Activated T-helper 1 cell treated with anti-CD3 and anti-CD28 coated beads, Interleukin-12 subunit alpha, Interleukin-12 subunit beta, Interleukin-2, Interleukin-4 antibody, amounts not matched to agents 30 ng/mL and 10 ng/mL and 1 ng/mL, durations not matched to agents 14 hours and 24 hours and 36 hours (primary cell): ENCODE measurements around the gene LRTM1. TPM values are rescaled to one million over a fixed set of nuclear protein-coding genes. Genes with fewer than 3 reads are reported as not detected.

ENCODE experiments used
- DNase-seq: peaks from one replicate; pipeline ENCODE4 v3.0.0; 2021; ENCODE audit warnings: low spot score
- H3K27ac Mint-ChIP-seq: one replicate; pipeline ENCODE4 v1.8.0; 2021; ENCODE audit warnings: mild to moderate bottlenecking, mixed read lengths
- H3K27me3 Mint-ChIP-seq: one replicate; pipeline ENCODE4 v1.8.0; 2022; ENCODE audit warnings: mild to moderate bottlenecking, moderate library complexity, mixed read lengths; ENCODE audit not compliant: insufficient read depth
- H3K36me3 Mint-ChIP-seq: one replicate; pipeline ENCODE4 v1.8.0; 2021; ENCODE audit warnings: low read depth, mixed read lengths
- H3K4me1 Mint-ChIP-seq: one replicate; pipeline ENCODE4 v1.8.0; 2021; ENCODE audit warnings: low read depth, mixed read lengths
- H3K4me3 Mint-ChIP-seq: one replicate; pipeline ENCODE4 v1.8.0; 2021; ENCODE audit warnings: mild to moderate bottlenecking, moderate library complexity, mixed read lengths
- H3K9me3 Mint-ChIP-seq: one replicate; pipeline ENCODE4 v1.8.0; 2021; ENCODE audit warnings: mixed read lengths
- intact Hi-C: fragments of 100-400 bp; cut with micrococcal nuclease; formaldehyde crosslinking; loops from one replicate; pipeline ENCODE4 v1.15.1; 2024
- total RNA-seq: library from RNA; stranded (reverse); gene quantifications from 2 replicates; pipeline ENCODE4 v1.2.3, GENCODE V29; 2022

Gene LRTM1
- total RNA-seq, 1 donor from 2014 or later = not detected

DNA sequence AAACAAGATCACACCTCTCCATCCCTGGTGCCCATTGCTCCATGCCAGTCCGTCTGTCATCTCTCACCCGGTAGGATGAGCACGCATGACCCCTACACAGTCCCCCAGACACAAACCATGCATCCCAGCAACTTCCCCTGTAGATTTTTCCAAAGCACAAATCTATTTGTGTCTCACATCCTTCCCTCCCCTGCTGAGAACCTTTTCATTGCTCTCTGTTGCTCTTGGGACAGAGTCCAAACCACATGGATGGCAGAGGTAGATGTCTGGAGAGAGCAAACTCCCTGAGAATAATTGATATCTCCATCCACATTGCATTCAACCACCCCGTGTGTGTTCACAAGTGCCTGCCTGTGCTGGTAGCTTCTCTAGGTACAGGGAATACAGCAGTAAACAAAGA is 29.9 kb upstream of the LRTM1 start:
- intact Hi-C loops = no loop called here
- H3K36me3 Mint-ChIP-seq = no peaks in the 10 kb centered on the region
- H3K27ac Mint-ChIP-seq = no peak overlapping the region
- DNase-seq = no peak
- H3K4me3 Mint-ChIP-seq = no peak overlapping the region
- no peaks in the 10 kb centered on the region for H3K4me1 Mint-ChIP-seq
- H3K27me3 Mint-ChIP-seq = no peaks in the 10 kb centered on the region
- H3K9me3 Mint-ChIP-seq = no peaks in the 10 kb centered on the region

DNA sequence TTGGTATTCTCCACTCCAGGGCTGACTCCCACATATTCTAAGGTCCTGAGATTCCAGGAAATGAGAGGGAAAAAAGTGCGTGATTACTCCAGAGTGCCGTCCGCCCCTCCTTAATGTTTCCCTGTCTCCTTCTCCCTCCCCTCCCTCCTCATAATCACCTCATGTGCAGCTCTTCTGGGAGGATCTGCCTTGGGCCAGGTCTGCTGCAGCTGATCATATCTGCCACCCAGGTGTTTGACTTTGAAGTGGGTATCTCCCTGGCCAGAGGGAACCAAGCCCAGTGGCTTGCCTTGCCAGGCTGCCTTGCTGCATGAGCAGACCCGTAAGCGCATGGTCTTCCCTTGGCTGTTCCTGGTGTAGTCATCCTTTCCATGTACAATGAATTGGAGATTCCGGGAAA is 28.1 kb upstream of the LRTM1 start:
- Mint-ChIP-seq H3K36me3 (no peaks in the 10 kb centered on the region), H3K4me1 (no peaks in the 10 kb centered on the region), H3K4me3 (no peak overlapping the region), H3K9me3 (no peaks in the 10 kb centered on the region), H3K27me3 (no peaks in the 10 kb centered on the region), H3K27ac (no peak overlapping the region)
- no peak for DNase-seq
- intact Hi-C loops = no loop called here

DNA sequence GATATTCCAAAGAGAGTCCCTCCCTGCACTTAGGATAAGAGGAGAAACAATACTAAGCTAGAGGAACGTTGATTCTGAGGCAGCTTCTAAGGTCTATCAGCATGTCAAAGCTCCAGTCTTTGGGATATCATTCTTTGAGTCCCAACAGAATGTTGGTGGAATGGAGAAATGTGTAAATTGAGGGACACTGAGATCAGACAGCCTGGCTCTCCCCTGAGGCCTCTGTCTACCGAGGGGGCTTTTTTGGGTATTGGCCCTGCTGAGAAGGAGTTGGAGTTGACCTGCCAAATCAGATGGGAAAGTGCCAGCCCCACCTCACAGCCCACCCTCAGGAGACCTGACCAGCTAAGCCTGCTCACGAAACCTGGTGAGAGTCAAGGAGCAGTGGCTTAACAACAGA is 27.6 kb upstream of the LRTM1 start:
- Mint-ChIP-seq H3K4me3 (no peak overlapping the region), H3K4me1 (no peaks in the 10 kb centered on the region), H3K27ac (no peak overlapping the region), H3K36me3 (no peaks in the 10 kb centered on the region), H3K9me3 (no peaks in the 10 kb centered on the region), H3K27me3 (no peaks in the 10 kb centered on the region)
- intact Hi-C loops = no loop called here
- no peak for DNase-seq

DNA sequence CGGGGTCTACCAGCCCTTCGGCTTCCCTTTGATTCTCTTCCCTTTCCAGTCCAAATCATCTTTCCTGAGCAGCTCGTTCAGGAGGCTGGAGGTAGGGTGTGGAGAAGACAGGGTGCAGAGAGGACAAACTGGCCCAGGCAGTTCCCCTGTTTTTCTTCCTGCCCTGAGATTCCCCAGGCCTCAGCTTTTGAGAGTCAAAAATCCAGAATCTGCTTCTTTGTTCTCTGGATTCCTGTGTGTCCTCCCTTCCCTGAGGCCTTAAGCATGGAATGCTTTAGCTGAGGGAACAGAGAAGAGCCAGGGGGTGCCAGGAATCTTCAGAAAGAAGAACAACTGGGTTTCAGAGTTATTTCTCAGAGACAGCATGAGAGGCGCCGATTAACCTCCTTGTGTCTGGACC is 26.7 kb upstream of the LRTM1 start:
- DNase-seq = no peak
- Mint-ChIP-seq H3K4me1 (no peaks in the 10 kb centered on the region), H3K27ac (no peak overlapping the region), H3K27me3 (no peaks in the 10 kb centered on the region), H3K36me3 (no peaks in the 10 kb centered on the region), H3K4me3 (no peak overlapping the region), H3K9me3 (no peaks in the 10 kb centered on the region)
- intact Hi-C loops = no loop called here

DNA sequence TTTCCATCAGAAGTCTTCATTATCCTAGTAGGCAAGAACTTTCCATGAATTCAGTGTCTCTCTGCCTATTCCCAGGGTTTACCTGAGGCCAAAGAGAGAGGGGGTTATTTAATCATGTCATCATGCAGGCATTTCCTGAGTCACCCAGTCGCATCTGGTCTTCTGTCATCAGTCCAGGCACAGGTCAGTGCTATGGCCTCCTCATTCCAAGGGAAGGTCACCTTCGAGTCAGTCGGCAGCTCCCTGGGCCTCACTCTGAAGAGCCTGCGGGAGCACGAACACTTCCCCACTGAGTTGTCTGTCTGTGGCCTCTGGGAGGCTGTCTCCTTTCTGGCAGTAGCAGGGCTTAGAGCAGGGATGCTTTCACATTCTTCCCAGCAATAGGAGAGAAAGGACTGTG is 26.2 kb upstream of the LRTM1 start:
- Mint-ChIP-seq H3K4me3 (no peak overlapping the region), H3K27me3 (no peaks in the 10 kb centered on the region), H3K4me1 (no peaks in the 10 kb centered on the region), H3K9me3 (no peaks in the 10 kb centered on the region), H3K27ac (no peak overlapping the region), H3K36me3 (no peaks in the 10 kb centered on the region)
- intact Hi-C loops = no loop called here
- DNase-seq = no peak

DNA sequence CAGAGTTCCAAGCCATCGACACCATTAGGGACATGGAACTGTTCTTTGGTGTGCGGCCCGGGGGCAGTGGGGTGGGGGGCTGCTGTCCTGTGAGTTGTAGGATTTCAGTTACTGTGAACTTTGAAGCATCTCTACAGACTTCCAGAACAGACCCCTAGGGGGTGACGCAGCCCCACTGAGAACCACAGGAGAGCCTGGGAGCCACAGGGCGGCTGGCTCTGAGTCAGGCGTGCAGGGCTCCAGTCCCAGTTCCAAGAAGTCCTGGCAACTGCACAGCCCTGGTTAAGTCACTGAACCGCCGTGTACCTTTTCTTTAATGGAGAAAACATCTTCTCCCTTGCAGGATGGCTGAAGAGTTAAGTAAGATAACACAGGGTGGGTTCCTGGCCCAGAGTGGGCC is 23.5 kb upstream of the LRTM1 start:
- intact Hi-C loops = no loop called here
- no peak for DNase-seq
- no peaks in the 10 kb centered on the region for H3K27me3 Mint-ChIP-seq
- H3K36me3 Mint-ChIP-seq = no peaks in the 10 kb centered on the region
- H3K9me3 Mint-ChIP-seq = no peaks in the 10 kb centered on the region
- no peak overlapping the region for H3K27ac Mint-ChIP-seq
- H3K4me1 Mint-ChIP-seq = no peaks in the 10 kb centered on the region
- no peak overlapping the region for H3K4me3 Mint-ChIP-seq

DNA sequence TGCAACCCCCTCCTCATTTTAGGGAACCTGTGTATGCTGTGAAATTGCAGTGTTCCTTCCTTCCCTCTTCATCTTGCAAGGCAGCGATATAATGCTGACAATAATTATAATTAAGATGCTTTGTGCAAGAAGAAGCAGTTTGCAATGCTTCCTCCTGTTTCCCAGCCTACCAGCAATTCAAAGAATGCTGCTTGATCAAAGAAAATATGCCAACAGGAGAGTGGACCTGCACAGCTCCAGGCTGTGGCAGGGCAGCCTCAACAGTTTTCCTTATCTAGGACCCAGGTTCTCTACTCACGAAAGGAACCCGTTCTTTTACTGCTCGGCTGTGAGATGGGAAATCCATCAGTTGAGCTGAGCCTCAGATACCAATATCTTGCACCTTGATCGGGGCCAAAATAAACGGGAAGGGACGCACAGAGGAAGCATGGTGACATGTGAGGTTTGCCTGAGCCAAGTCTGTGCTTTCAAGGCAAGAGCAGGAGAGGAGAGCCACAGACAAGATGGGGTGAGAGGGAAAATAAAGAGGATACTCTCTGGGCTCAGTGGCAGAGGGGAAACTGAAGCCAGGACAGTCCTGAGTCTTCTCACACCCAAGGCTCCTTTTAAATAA is 22.6 kb upstream of the LRTM1 start:
- Mint-ChIP-seq H3K9me3 (no peaks in the 10 kb centered on the region), H3K36me3 (no peaks in the 10 kb centered on the region), H3K4me3 (no peak overlapping the region), H3K4me1 (no peaks in the 10 kb centered on the region), H3K27ac (no peak overlapping the region), H3K27me3 (no peaks in the 10 kb centered on the region)
- DNase-seq = no peak
- intact Hi-C loops = no loop called here

DNA sequence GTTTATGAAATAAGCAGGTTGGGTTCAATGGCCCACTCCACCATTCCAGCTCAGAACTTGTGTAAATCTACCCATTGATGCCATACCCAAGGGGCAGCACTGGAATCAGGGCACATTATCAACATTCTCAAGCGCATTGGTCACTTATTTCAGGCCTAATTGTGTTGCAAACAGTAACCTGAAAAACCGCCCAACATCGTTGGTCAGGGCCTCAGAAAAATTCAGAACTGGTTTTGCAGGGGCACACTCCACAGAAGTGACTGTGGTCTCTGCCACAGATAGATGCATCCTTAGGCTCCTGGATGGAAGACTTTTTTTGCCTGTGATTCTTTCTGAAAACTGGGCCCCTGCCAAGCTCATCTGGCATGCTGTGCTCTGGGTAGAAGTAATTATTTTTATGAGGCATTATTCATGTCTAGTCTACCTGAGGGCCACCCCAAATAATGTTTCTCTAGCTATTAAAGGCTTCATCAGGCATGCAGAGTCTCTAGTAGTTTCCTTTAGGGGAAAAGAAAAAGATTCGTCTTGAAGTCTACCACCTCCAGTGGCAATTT is 21.7 kb upstream of the LRTM1 start:
- H3K4me3 Mint-ChIP-seq = no peak overlapping the region
- no peaks in the 10 kb centered on the region for H3K9me3 Mint-ChIP-seq
- intact Hi-C loops = no loop called here
- H3K27ac Mint-ChIP-seq = no peak overlapping the region
- no peaks in the 10 kb centered on the region for H3K36me3 Mint-ChIP-seq
- H3K4me1 Mint-ChIP-seq = no peaks in the 10 kb centered on the region
- no peak for DNase-seq
- H3K27me3 Mint-ChIP-seq = no peaks in the 10 kb centered on the region

DNA sequence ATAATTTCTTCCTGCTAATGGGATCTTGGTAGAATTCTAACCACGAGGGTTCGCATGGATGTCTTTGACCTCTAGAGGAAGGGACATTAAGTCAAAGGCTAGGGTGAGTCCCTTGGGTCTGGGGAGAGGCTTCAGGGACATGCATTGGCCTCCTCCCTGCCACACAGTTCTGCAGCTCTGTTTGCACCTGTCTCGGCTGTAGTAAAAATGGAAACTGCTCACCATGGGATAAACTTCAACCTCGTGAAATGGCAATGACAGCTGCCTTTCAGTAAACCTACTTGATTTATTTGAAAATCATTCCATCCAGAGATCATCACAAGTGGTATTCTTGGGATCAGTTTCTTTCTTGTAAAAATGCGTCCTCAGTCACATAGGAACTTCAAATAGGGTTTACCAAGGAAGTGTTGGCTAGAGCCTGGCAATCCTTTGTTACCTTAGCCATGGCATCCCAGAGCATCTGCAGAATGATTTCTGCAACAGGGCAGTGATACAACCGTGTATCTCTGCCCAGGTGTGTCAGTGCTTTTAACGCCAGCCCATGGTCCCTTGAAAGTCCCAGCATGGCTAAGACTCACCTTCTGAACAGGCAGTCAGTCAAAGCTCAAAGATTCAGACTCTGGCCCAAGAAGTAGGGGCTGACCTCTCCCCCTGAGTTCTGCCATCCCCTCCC is 14.0 kb upstream of the LRTM1 start:
- Mint-ChIP-seq H3K27ac (no peak overlapping the region), H3K36me3 (no peaks in the 10 kb centered on the region), H3K27me3 (no peaks in the 10 kb centered on the region), H3K4me1 (no peaks in the 10 kb centered on the region), H3K4me3 (no peak overlapping the region), H3K9me3 (no peaks in the 10 kb centered on the region)
- DNase-seq = no peak
- intact Hi-C loops = no loop called here

DNA sequence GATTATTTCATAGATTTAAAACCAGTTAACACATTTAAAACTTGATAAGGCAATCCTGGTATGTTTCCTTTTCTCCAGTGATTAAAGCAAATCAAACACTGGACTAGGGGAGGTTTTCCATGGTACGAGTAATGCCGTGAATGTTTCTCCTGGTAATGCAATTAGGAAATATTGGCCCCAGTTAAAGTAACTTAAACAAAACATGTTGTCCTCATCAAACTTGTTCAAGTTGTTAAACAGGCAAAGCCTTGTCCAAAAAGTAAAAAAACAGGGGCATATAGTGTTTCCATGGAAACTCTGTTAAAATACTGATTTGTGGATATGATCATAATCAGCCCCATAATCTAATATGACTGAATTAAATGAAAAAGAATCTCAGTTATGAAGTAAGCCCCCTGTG is 13.1 kb upstream of the LRTM1 start:
- H3K27ac Mint-ChIP-seq = no peak overlapping the region
- H3K36me3 Mint-ChIP-seq = no peaks in the 10 kb centered on the region
- no peaks in the 10 kb centered on the region for H3K4me1 Mint-ChIP-seq
- H3K27me3 Mint-ChIP-seq = no peaks in the 10 kb centered on the region
- H3K9me3 Mint-ChIP-seq = no peaks in the 10 kb centered on the region
- intact Hi-C loops = no loop called here
- DNase-seq = no peak
- H3K4me3 Mint-ChIP-seq = no peak overlapping the region

DNA sequence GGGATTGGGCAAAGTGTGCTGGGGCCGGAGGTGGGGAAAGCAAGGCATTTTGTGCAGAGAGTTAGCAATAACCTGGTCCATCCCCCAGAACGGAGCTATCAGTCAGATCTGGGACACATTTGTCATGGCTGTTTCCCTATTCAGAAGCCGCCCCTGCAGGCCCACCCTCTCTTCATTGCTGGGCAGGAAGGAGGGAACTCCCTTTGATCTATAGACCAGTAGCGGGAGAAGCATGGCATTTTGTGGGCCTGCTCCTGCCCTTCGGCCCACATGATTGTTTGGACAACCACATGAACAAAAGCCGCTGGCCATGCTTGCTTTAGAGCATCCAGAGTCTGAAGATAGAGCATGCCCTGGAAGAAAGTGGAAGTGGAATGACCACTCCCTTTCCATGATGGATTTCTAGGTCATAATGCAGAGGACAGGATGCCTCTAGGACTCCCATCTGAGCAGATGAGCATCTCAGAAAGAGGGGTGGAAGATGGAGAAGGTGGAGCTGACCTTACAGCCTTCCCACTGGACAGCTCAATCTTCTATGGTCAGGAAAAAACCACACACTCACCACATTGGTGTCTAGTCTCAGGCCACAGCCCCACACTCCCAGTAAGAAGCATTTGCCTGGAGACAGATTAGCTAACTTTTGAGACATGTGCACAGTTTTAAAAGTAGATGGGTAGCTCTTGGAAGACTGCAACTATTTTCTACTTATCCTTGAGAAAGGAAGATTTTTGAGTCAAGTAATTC is 11.9 kb upstream of the LRTM1 start:
- no peaks in the 10 kb centered on the region for H3K4me1 Mint-ChIP-seq
- no peaks in the 10 kb centered on the region for H3K36me3 Mint-ChIP-seq
- H3K9me3 Mint-ChIP-seq = no peaks in the 10 kb centered on the region
- H3K27ac Mint-ChIP-seq = no peak overlapping the region
- no peak overlapping the region for H3K4me3 Mint-ChIP-seq
- intact Hi-C loops = no loop called here
- no peak for DNase-seq
- H3K27me3 Mint-ChIP-seq = no peaks in the 10 kb centered on the region

DNA sequence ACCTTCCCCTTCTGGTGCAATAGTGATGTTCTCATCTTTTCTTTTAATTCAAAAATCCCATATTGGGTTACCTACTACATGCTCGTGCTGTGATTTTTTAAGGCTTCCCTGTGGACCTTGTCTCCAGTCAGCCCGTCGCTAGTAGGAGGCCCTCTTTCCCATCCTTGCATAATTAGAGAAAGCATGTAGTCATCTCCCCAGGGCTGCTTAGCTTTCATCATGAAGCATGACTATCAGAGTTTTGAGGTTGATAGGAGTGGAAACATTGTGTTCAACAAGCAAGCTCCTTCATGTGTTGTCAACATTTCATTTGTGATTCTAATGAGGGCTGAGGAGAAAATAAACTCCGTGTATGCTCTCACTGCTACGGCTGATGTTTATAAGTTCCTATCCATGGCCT is 8.7 kb upstream of the LRTM1 start:
- H3K4me3 Mint-ChIP-seq = no peak overlapping the region
- intact Hi-C loops = no loop called here
- no peaks in the 10 kb centered on the region for H3K36me3 Mint-ChIP-seq
- no peak overlapping the region for H3K27ac Mint-ChIP-seq
- DNase-seq = no peak
- H3K27me3 Mint-ChIP-seq = no peaks in the 10 kb centered on the region
- no peaks in the 10 kb centered on the region for H3K9me3 Mint-ChIP-seq
- H3K4me1 Mint-ChIP-seq = no peaks in the 10 kb centered on the region

DNA sequence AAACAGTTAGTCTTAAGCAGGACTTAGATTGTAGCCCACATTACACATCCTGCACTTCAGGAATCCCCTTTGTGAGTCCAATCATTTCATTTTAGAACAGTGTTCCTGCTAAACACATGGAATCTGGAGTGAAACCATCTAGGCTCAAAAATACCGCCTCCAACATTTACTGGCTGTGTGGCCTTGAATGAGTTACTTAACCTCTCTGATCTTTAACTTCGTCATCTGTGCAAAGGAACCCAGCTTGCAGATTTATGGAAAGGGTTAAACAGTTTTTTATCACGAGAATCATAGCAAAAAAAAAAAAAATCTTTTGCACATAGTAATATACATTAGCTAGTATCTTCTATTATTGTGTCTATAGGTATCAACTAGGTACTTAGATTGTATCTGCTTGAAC is 8.0 kb upstream of the LRTM1 start:
- DNase-seq = no peak
- no peak overlapping the region for H3K27ac Mint-ChIP-seq
- H3K36me3 Mint-ChIP-seq = no peaks in the 10 kb centered on the region
- no peaks in the 10 kb centered on the region for H3K9me3 Mint-ChIP-seq
- H3K4me3 Mint-ChIP-seq = no peak overlapping the region
- no peaks in the 10 kb centered on the region for H3K4me1 Mint-ChIP-seq
- intact Hi-C loops = no loop called here
- H3K27me3 Mint-ChIP-seq = no peaks in the 10 kb centered on the region
